Measurements from ENCODE around the gene SNRPA. TPM values are rescaled to one million over a fixed set of nuclear protein-coding genes. Genes with fewer than 3 reads are reported as not detected.
A peak's percentile ranks its signal among the peaks of the same experiment; 100 is the strongest.

Gene SNRPA
- total and polyA plus RNA-seq, 2 of the 8 experiments (the other 6 are each of a cell fraction or from before 2014, with no cell fraction given) = 201 to 202 TPM

- TF ChIP-seq, protein P1, sequence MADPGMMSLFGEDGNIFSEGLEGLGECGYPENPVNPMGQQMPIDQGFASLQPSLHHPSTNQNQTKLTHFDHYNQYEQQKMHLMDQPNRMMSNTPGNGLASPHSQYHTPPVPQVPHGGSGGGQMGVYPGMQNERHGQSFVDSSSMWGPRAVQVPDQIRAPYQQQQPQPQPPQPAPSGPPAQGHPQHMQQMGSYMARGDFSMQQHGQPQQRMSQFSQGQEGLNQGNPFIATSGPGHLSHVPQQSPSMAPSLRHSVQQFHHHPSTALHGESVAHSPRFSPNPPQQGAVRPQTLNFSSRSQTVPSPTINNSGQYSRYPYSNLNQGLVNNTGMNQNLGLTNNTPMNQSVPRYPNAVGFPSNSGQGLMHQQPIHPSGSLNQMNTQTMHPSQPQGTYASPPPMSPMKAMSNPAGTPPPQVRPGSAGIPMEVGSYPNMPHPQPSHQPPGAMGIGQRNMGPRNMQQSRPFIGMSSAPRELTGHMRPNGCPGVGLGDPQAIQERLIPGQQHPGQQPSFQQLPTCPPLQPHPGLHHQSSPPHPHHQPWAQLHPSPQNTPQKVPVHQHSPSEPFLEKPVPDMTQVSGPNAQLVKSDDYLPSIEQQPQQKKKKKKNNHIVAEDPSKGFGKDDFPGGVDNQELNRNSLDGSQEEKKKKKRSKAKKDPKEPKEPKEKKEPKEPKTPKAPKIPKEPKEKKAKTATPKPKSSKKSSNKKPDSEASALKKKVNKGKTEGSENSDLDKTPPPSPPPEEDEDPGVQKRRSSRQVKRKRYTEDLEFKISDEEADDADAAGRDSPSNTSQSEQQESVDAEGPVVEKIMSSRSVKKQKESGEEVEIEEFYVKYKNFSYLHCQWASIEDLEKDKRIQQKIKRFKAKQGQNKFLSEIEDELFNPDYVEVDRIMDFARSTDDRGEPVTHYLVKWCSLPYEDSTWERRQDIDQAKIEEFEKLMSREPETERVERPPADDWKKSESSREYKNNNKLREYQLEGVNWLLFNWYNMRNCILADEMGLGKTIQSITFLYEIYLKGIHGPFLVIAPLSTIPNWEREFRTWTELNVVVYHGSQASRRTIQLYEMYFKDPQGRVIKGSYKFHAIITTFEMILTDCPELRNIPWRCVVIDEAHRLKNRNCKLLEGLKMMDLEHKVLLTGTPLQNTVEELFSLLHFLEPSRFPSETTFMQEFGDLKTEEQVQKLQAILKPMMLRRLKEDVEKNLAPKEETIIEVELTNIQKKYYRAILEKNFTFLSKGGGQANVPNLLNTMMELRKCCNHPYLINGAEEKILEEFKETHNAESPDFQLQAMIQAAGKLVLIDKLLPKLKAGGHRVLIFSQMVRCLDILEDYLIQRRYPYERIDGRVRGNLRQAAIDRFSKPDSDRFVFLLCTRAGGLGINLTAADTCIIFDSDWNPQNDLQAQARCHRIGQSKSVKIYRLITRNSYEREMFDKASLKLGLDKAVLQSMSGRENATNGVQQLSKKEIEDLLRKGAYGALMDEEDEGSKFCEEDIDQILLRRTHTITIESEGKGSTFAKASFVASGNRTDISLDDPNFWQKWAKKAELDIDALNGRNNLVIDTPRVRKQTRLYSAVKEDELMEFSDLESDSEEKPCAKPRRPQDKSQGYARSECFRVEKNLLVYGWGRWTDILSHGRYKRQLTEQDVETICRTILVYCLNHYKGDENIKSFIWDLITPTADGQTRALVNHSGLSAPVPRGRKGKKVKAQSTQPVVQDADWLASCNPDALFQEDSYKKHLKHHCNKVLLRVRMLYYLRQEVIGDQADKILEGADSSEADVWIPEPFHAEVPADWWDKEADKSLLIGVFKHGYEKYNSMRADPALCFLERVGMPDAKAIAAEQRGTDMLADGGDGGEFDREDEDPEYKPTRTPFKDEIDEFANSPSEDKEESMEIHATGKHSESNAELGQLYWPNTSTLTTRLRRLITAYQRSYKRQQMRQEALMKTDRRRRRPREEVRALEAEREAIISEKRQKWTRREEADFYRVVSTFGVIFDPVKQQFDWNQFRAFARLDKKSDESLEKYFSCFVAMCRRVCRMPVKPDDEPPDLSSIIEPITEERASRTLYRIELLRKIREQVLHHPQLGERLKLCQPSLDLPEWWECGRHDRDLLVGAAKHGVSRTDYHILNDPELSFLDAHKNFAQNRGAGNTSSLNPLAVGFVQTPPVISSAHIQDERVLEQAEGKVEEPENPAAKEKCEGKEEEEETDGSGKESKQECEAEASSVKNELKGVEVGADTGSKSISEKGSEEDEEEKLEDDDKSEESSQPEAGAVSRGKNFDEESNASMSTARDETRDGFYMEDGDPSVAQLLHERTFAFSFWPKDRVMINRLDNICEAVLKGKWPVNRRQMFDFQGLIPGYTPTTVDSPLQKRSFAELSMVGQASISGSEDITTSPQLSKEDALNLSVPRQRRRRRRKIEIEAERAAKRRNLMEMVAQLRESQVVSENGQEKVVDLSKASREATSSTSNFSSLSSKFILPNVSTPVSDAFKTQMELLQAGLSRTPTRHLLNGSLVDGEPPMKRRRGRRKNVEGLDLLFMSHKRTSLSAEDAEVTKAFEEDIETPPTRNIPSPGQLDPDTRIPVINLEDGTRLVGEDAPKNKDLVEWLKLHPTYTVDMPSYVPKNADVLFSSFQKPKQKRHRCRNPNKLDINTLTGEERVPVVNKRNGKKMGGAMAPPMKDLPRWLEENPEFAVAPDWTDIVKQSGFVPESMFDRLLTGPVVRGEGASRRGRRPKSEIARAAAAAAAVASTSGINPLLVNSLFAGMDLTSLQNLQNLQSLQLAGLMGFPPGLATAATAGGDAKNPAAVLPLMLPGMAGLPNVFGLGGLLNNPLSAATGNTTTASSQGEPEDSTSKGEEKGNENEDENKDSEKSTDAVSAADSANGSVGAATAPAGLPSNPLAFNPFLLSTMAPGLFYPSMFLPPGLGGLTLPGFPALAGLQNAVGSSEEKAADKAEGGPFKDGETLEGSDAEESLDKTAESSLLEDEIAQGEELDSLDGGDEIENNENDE (IDR thresholded peaks at IDR 0.05; ENCODE audit: insufficient replicate concordance, low read length) = no peak
- TF ChIP-seq NANOG (IDR thresholded peaks at IDR 0.05; ENCODE audit: insufficient read depth, low read depth, low read length, poor library complexity, severe bottlenecking) (no peak), SIX5 (IDR thresholded peaks at IDR 0.05; ENCODE audit: low read depth, low read length) (no peak), YY1 (IDR thresholded peaks at IDR 0.05; ENCODE audit: low read depth, low read length) (no peak; the same call in 1 of the 2 replicates), KDM5A (IDR thresholded peaks at IDR 0.05; ENCODE audit: low read length) (no peak), EP300 (IDR thresholded peaks at IDR 0.05; ENCODE audit: borderline replicate concordance in 1 of 2, low read depth in 2 of 2, low read length in 2 of 2) (peak; percentile 71 to 99), CBX5 (IDR thresholded peaks at IDR 0.05; ENCODE audit: low read depth, low read length) (no peak), TAF7 (optimal IDR thresholded peaks at IDR 0.05; ENCODE audit: borderline replicate concordance, low read depth, low read length) (peak; percentile 18), FOSL1 (IDR thresholded peaks at IDR 0.05; ENCODE audit: insufficient read depth, low read depth, low read length) (no peak)
These were observed 34.3 kb upstream of the SNRPA start, which contains the start of the genes COQ8B and ITPKC (continued) for GRCh38 chr19:40716482-40717324.

Measured in H1 (cell line).